ENCODE results near the gene TRAK2. TPM values are rescaled to one million over a fixed set of nuclear protein-coding genes. Genes with fewer than 3 reads are reported as not detected.
"Not testable (repeated sequence)": the region's sequence is repeated elsewhere in the genome, so short reads cannot be mapped to it uniquely, and the experiment has no call there.

Gene TRAK2
- total RNA-seq = 10 to 100 TPM; 65.6 to 82.2 (median 76.0) TPM
- long read RNA-seq, donor 1, full-length matches to known transcripts = 17 of 31 reads
- long read RNA-seq, donor 1, partial matches to known transcripts = 9 of 31 reads
- long read RNA-seq, donor 1, other reads (novel, unspliced or antisense) = 5 of 31 reads
- long read RNA-seq, donor 2, full-length matches to known transcripts = 5 of 22 reads
- long read RNA-seq, donor 2, partial matches to known transcripts = 12 of 22 reads
- long read RNA-seq, donor 2, other reads (novel, unspliced or antisense) = 5 of 22 reads

- peak; percentile 95 to 98 (median 97) for DNase-seq
- Histone ChIP-seq H3K4me3 (peak within 1 kb of the TSS; percentile 82), H3K36me3 (ENCODE audit: low read depth) (no peaks in the 10 kb centered on the region), H3K4me1 (ENCODE audit: low read depth) (peaks cover 43% of the 10 kb centered on the region), H3K9me3 (no peaks in the 10 kb centered on the region)
- TF ChIP-seq CTCF (IDR thresholded peaks at IDR 0.05) = no peak
- intact Hi-C loops (cut with DNase I, micrococcal nuclease) = no loop called here
- ATAC-seq = peak; percentile 93
Measured at GRCh38 chr2:201451292-201452057, at the start of gene TRAK2, which contains the start of gene STRADB. Gene TRAK2, minus strand, starts transcription at chr2:201451458. Its CDS starts 30,951 bp downstream, at chr2:201420507. Gene STRADB, plus strand, starts transcription at chr2:201451740. Its CDS starts 3,101 bp downstream, at chr2:201454841.

GRCh38 chr2:201500534-201500933 lies 49.3 kb upstream of the TRAK2 start:
- no peak overlapping the region for H3K4me3 ChIP-seq
- DNase-seq (no peak), ATAC-seq (no peak)
- H3K36me3 ChIP-seq (ENCODE audit: low read depth) = no peaks in the 10 kb centered on the region
- no peaks in the 10 kb centered on the region for H3K4me1 ChIP-seq (ENCODE audit: low read depth)
- no peak for TF ChIP-seq CTCF (IDR thresholded peaks at IDR 0.05)
- intact Hi-C loops (cut with DNase I, micrococcal nuclease) = no loop called here
- peaks cover 10% of the 10 kb centered on the region for H3K9me3 ChIP-seq

- H3K4me1 ChIP-seq (ENCODE audit: low read depth) = no peaks in the 10 kb centered on the region
- no peaks in the 10 kb centered on the region for H3K36me3 ChIP-seq (ENCODE audit: low read depth)
- H3K4me3 ChIP-seq = no peak overlapping the region
- no peak for DNase-seq
- intact Hi-C loops (cut with DNase I, micrococcal nuclease) = no loop called here
- no peak for TF ChIP-seq CTCF (IDR thresholded peaks at IDR 0.05)
- no peak for ATAC-seq
- peaks cover under 1% of the 10 kb centered on the region for H3K9me3 ChIP-seq
Measured at GRCh38 chr2:201496785-201497184, 45.5 kb upstream of the TRAK2 start.

GRCh38 chr2:201490291-201490690 lies 39.0 kb upstream of the TRAK2 start:
- Histone ChIP-seq H3K4me3 (no peak overlapping the region), H3K9me3 (no peaks in the 10 kb centered on the region), H3K36me3 (ENCODE audit: low read depth) (no peaks in the 10 kb centered on the region), H3K4me1 (ENCODE audit: low read depth) (no peaks in the 10 kb centered on the region)
- TF ChIP-seq CTCF (IDR thresholded peaks at IDR 0.05) = no peak
- ATAC-seq (no peak), DNase-seq (no peak)
- intact Hi-C loops (cut with DNase I, micrococcal nuclease) = no loop called here

- no peaks in the 10 kb centered on the region for H3K9me3 ChIP-seq
- intact Hi-C loops (cut with DNase I, micrococcal nuclease) = no loop called here
- DNase-seq (no peak), ATAC-seq (no peak)
- no peak for TF ChIP-seq CTCF (IDR thresholded peaks at IDR 0.05)
- no peaks in the 10 kb centered on the region for H3K4me1 ChIP-seq (ENCODE audit: low read depth)
- H3K36me3 ChIP-seq (ENCODE audit: low read depth) = no peaks in the 10 kb centered on the region
- H3K4me3 ChIP-seq = no peak overlapping the region
Measured at GRCh38 chr2:201484805-201485204, 33.5 kb upstream of the TRAK2 start.

GRCh38 chr2:201483758-201484157 lies 32.5 kb upstream of the TRAK2 start:
- DNase-seq; H3K4me3 ChIP-seq; H3K4me1 ChIP-seq (ENCODE audit: low read depth); H3K36me3 ChIP-seq (ENCODE audit: low read depth); intact Hi-C loops (cut with DNase I, micrococcal nuclease); ATAC-seq; H3K9me3 ChIP-seq: not testable (repeated sequence)

All from mucosa of descending colon (tissue), 3 donors.